TTC549 (cell line): ENCODE data around the gene CCDC171.
A peak's percentile ranks its signal among the peaks of the same experiment; 100 is the strongest.
"Not testable (repeated sequence)": the region's sequence is repeated elsewhere in the genome, so short reads cannot be mapped to it uniquely, and the experiment has no call there.

Source experiments
- FAIRE-seq: peaks from 2 replicates; lab custom pipeline; 2012; peaks lifted over from hg19 to GRCh38; lab: Jason Lieb, UNC

CCDC171 gene

DNA sequence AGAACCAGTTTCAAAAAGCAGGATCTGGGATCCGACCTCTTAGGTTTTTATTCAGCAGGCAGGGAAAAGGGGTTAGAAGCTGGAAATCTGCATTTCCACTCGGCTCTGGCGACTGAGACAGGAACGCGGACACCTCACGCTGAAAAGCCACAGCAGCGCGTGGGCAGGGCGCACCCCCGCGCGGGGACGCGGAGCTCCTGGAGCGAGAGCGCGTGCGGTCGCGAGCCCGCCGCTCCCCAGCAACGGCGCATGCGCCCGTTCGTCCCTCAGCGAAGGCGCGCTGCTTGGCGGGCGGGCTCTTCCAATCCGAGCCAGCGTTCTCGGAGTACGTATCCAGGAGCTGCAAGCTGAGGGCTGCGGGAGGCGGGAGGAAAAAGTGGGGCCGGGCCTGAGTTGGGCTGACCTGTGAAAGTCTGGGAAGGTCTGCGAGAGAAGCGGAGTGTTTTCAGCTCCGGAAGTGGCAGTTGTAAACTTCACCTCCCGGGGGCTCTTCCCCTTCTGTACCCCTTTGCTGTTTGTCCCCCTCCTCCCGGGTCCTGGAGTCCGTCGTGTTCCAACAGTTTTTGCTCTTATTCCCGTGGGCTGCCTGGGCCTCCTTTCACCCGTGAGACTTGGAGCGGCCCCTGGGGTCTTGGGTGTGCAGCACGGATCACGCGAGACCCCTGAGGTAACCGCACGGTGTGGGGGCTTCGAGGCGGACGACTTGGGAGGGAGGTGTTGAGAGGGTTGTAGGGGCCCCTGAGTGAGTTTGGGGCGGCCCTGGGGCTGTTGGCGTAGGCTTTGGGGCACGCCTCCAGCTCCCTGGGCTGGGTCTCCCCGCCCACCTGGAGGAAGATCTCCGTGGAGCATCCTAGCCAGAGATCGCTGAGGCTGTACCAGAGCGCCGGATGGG lies at the start of gene CCDC171:
Gene CCDC171 (plus strand): TSS at position 408 of the 892 bp plus-strand sequence. CDS start 11,046 bp downstream, outside the sequence.
- peak; percentile 31 for FAIRE-seq

DNA sequence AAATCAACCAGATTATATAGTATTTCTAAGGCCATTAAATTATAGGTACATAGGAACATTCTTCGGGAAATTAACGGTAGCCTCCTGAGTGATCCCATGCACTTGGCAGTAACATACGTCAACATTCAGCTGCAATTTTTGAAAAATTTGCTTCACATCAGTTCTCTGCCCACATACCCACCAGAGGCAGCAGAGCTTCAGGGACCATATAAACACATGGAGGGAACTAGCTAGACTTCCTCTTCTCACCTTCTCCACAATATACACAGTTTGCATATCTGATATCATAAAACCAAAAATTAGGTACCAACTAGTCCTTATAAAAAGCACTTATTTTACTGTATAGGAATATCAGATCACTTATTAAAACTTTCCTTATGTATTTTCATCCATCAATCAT lies 46.9 kb upstream of the CCDC171 start:
- no peak for FAIRE-seq

DNA sequence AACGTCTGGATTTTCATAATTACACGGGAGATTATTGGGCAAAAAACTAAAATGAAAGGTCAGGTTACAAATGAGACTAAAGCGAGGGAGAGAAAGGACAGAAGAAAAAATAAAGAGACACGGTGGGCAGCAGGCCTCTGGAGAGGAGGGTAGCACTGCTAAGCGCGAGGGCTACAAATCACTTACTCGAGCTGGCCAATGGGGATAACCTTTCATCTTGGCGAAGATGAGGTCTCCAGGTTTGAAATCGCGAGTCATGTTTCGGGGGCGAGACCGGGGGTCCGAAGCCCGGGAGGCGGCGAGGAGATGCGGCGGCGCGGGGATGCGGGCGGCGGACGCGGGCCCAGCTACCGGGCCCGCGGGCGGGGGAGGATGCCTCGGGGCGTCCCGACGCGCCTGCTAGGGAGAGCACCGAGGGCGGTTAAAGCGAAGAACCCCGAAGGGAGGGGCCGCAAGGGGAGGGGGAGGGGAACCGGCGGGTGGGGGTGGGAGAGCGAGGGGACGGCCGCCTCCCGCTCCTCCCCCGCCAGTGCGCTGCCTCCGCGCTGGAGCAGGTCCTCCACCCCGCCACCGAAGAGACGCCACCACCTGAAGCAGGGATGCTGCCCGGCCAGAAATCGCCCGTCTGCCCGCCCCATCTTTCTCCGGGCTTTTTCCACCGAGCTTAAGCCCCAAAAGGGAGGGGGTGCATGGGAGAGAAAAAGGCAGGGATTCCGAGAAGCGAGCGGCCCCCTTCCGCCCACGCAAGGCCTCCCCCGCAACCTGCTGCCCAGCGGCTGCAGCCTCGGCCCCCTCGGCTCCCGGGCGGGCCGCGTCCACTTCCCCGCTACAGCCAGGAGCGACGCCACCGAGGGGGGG lies 42.7 kb upstream of the CCDC171 start:
- no peak for FAIRE-seq

DNA sequence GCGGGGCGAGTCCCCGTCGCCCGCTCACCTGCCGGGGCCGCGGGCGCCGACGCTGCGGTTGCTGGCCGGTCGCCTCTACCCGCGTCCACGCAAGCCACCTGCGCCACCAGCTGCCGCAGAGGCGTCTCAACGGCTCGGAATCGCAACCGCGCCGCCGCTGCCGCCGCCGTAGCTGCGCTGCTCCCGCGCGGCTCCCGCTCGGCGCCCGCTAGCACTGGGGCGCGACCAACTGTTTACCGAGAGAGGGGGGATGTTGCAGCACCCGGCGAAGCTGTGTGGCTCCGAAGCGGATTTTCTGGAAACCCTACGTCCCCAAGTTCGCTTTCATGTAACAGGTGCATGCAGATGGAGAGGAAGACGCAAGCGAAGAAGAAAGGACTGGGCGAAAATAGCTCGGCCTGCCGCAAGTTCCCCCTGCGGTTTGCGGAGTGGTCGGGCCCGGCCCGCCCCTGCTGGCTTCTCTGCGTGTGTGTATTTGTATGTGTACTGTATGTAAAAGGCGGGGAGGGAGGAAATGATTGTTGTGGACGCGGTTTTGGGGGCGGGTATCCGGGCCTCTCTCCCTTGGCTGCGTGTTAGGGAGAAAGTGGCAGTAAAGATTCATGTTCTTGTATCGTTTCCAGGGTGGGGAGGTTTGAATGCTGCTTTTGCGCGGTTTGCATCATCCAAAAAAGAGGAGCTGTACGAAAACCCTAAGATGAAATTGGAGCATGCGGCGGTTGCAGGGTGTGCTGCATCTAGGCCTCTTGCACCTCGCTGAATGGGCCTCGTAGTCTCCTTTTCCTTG lies 41.9 kb upstream of the CCDC171 start, which contains the start of gene PSIP1:
Gene PSIP1 (minus strand): TSS at position 182 of the 787 bp plus-strand sequence. CDS start 782 bp downstream, outside the sequence.
- FAIRE-seq, result no peak

DNA sequence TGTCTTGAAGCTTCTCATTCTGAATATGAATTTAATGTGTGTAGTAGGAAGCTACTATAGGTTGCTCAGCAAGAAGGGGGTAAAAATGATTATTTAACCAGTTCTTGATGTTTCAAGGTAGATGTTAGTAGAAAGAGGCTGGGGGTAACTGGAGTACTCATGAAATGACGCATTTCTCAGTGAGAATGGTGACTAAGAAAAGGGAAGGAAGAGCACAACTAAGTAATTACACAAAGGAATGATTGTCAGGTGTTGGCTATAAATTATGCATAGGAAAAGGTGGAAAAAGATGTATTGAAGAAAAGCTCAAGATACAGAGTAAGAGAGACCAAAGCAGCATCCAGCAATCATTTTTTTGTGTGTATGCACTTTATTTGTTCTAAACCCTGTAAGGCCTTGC lies 40.6 kb upstream of the CCDC171 start:
- FAIRE-seq, result no peak

DNA sequence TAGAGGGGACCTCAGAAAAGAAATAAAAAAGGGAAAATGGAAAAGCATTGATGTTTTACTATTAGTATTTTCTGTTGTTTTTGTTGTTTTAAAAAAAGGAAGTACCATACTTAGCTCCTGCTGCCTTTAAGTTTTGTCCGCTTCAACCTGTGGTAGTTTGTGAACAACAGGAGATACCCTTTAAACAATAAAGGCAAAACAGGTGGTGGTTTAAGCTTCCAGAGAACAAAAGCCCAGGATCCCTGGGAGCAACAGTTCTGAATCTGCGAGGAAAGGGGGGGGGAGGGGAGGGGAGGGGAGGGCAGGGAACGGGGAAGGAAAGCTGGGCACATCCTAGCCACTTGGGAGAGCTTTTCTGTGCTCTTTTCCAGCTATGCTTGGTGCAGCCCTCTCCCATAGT lies 40.0 kb upstream of the CCDC171 start:
- FAIRE-seq, result no peak

DNA sequence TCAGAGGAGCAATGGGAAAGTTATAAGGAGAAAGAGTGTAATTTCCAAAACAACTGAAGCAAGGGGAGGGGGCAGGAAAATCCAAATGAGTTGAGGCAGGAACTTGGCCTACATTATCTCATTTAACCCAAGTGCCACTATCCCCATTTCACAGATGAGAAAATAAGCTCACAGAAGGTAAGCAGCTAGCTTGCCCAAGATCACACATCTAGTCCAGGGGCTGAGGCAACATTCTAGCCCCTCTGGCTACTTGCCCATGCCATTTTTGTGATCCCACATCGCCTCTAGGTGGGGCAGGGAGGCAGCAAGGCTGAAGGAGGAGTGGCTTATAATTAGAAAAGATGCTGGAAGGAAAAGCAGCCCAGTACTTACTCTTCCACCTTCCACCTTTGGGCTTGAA lies 39.5 kb upstream of the CCDC171 start:
- no peak for FAIRE-seq

DNA sequence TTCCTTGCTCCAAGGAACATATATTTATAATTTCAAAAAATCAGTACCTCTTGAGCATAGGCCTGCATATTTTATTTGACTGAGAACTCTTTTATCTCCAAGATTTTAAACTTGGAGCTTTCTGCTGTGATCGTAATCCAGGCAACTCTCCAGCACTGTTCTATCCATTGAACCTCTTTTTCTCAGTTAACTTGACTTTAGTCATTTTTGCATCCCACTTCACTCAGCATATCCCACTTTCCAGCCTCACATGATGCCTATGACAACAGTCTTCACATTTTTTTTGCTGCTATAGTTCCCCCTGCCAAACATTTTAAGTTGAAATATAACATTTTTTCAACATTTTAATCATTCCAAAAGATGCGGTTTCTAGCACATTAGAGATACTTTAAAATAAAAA lies 33.0 kb upstream of the CCDC171 start:
- FAIRE-seq, result no peak

DNA sequence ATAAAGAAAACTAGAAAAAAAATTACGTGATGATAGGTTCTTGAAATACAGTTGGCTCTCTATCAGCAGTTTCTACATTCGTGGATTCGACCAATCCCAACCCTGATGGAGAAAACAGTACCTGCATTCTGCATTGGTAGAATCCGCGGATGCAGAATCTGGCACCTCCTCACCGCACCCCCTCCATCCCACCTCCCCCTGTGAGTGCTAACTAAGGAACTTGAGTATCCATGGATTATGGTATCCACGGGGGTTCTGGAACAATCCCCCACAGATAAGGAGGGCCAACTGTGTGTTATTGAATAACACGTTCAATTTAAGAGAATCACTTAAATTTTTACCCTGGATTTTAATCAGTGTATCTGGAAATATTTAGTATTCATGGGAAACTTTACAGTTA lies 31.6 kb upstream of the CCDC171 start:
- FAIRE-seq, result no peak

DNA sequence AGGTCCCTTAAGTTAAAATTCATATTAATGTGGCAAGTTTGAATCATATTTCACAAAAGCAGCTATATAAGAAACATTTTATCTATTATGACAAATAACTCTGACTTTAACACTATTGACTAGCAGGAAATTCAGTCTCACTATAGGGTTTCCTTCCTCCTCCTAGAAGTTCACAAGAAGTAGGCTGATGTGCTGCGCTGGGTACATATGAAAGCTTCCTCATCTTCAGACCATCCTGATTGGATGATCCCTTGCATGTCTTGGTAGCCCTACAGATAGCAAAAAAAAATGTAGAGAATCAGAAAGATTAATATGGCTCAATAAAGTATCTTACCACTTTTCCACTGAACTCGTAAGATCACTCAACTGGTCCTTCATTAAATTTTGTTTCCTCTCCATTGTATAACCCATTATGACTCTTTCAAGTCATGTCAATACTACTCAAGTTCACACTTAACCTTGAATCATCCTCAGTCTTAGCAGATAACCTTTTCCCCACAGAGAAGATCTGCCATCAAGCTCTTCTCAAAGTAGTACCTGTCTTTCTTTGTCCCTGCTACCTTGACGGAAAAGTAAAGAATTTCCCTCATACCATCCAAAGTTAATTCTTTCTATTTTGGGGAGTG lies 30.6 kb upstream of the CCDC171 start:
- no peak for FAIRE-seq

DNA sequence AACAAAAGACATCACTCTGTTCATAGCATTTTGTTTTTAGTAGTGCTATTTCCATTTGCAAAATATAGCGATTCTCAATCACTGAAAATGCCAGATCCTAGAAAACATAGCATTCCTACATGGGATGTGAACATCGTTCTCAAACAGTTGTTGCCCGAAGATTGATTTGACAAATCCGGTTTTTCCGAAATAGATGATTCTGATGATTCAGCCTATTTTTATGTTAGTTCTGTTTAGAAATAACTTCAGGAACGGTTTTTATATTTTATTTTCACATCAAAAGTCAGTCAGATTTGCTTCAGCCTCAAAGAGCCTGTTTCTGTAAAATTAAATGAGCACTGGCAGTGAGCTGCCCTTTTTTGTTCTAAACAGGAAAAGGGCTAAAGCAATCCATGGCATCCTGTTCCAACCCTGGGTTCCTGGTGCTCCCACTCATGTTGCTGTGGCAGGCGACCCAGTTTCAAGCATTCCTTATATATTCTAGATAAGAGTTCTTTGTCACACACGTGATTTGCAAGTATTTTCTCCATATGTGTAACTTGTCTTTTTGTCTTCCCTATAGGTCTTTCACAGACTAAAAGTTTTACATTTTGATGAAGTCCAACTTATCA lies 27.9 kb upstream of the CCDC171 start:
- no peak for FAIRE-seq

DNA sequence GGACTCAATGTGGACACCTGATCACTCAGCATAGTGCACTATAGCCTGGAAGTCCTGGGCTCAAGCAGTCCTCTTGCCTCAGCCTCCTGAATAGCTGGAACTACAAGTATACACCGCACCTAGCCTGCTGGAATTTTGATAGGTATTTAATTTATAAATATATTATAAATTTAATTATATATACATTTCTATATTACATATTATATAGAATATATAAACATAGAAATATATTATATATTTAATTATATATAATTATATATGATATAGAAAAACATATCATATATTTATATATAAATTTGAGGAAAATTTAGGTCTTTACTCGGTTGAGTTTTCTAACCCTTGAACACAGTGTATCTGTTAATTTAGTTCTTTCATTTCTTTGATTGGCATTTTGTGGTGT lies 26.9 kb upstream of the CCDC171 start:
- peak; percentile 76 for FAIRE-seq

DNA sequence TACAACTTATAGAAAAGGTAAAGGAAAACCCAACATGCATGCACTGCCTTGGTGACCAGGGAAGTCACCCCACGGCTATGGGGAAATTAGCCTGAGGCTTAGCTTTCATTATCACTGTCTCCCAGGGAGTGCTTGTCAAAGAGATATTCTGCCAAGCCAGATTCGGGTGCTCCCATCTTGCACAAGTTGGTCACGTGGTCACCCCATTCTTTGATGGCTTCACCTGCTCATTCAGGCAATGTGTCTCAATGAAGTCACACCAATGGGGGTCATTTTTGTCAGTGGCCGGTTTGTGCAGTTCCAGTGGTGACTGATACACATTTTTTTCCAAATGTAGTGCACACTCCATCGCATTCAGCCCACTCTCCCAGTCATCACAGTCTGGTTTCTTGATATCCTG lies 25.8 kb upstream of the CCDC171 start:
- FAIRE-seq, result not testable (repeated sequence)

DNA sequence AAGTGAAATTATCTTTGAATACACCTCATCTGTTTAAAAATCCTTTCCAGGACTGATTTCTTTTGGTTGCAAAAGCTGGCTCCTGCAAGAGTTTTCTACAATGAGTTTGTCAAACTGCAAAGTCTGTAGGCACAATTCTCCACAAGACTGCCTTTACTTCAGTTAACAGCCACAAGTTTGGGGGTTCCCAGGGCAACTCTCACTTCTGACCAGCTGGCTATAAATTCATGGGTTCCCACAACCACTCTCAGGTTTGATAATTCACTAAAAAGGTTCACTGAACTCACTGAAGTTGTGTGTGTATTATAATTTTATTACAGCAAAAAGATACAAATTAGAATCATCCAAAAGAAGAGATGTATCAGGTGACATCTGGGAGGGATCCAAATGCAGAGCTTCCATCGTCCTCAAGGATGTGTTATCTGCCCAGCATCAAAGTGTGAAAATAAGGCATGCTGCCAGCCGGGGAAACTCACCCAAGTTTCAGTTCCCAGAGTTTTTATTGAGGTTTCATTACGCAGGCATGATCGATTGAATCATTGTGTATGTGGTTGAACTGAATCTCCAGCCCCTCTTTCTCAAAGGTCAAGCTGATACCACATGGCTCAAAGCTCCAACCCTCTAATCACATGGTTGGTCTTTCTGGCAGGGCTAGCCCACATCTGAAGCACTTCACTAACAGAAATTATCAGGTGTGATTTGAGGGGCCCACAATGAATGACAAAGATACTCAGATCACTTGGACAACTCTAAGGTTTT lies 23.1 kb upstream of the CCDC171 start:
- FAIRE-seq, result no peak

DNA sequence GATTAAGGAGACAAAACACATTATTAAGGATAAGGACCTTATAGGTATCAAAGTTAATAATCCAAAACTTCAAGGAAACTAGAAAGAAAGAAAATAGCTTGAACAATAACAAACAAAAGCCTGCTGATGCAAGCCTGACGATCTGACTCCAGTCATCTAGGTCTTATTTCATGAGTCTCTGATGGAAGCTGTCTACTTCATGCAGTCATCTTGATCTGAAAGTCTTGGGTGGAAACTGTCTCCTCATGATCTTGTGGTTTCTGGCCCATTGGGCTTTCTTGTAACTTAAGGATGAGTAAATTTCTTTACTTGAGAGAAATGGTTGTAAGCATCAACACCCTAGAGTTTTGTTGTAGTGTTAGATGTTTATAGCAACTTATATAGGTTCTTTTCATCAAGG lies 21.5 kb upstream of the CCDC171 start:
- no peak for FAIRE-seq

DNA sequence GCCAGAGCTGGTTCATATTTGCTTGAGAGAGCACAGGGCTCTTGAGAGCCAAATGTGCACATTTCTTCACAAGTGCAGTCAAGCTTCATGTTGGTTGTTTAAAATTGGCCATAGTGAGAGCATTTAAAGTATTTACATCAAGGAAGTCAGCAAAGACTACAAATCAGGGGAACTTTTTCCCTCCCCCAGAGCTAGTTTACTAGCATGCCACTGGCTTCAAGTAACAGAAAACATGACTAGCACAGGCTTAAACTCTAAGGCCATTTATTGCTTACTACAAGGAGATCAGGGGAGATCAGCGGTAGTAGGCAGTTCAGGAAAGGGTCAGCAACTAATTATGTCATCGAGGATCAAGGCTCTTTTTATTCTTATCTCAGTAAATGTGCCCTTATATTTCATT lies 11.0 kb upstream of the CCDC171 start:
- no peak for FAIRE-seq

DNA sequence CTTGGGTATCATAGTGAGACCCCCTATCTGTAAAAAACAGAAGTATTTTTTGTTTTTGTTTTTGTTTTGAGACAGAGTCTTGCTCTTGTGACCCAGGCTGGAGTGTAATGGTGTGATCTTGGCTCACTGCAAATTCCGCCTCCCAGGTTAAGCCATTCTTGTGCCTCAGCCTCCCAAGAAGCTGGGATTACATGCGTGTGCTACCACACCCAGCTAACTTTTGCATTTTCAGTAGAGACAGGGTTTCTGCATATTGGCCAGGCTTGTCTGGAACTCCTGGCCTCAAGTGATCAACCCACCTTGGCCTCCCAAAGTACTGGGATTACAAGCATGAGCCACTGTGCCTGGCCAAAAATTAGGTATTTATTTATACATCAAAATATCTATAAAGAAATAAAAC lies 10.2 kb upstream of the CCDC171 start:
- FAIRE-seq, result no peak

DNA sequence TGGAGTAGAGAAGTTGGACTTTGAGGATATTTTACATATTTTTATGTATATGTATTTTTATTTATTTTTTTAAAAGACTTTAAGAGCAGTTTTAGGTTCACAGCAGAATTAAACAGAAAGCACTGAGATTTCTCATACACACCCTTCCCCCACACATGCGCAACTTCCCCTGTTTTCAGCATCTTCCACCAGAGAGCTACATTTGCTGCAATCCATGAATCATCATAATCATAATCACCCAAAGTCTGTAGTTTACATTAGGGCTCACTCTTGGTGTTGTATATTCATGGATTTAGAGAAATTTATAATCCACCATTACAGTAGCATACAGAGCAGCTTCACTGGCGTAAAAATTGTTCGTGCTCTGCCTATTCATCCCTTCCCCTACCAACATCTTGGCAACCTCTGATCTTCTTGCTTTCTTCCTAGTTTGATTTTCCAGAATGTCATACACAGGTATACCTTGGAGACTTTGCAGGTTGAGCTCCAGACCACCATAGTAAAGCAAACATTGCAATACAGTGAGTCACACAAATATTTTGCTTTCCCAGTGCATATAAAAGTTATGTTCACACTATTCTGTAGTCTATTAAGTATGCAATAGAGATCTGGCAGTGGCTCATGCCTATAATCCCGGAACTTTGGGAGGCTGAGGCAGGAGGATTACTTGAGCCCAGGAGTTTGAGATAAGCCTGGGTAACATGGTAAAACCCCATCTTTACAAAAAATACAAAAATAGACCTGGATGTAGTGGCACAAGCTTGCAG lies 9.6 kb upstream of the CCDC171 start:
- FAIRE-seq, result no peak

DNA sequence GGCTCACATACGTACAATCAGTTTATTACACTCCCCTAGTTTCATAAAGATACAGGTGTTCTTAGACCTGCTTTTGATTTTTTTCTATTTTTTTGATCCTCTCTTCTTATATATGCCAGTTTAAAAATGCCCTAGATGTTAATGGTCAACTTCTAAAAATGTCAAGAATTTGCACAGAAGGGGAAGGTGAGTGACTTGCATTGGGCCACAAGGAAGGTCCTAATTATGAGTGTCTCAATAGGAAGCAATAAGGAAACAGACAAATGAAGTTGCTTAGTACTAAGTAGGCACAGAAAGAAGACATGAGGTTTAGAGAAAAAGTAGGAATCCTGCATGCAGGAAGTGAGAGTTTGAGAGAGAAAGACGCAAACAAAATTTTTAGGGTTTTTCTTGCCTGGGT lies 3.2 kb upstream of the CCDC171 start:
- FAIRE-seq, result no peak

DNA sequence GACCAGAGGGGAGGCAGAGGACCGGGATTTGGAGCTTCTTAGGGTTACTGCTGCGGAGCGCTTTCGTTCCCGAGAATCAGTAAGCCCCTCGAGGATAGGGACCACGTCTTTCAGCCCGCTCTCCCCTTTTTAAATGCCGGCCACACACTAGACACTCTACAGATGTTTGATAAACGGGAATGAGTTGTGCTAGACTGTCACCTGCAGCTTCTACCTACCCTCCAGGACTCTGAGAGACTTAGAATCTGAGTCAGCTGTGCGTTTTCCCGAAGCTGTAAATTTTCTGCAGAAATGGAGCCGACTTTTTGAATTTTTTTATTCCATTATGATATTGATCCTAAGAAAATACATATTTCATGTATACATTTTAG lies 670 bp downstream of the CCDC171 start:
- FAIRE-seq, result no peak
